ENCODE measurements around the gene HNRNPD. TPM values are rescaled to one million over a fixed set of nuclear protein-coding genes. Genes with fewer than 3 reads are reported as not detected.
A peak's percentile ranks its signal among the peaks of the same experiment; 100 is the strongest.

Gene HNRNPD
- total RNA-seq, 1 experiment from 2014 or later: 580 TPM

- TF ChIP-seq NR3C1 (CRISPR knock-in tag; conservative IDR thresholded peaks at IDR 0.05; ENCODE audit: low read depth) (no peak), CREB1 (CRISPR knock-in tag; IDR thresholded peaks at IDR 0.05) (no peak), ZNF671 (CRISPR knock-in tag; IDR thresholded peaks at IDR 0.05) (no peak), ZNF416 (CRISPR knock-in tag; IDR thresholded peaks at IDR 0.05) (no peak), E2F1 (CRISPR knock-in tag; IDR thresholded peaks at IDR 0.05) (no peak), ATF6 (CRISPR knock-in tag; IDR thresholded peaks at IDR 0.05) (no peak), SMAD4 (CRISPR knock-in tag; IDR thresholded peaks at IDR 0.05) (no peak), MLX (CRISPR knock-in tag; IDR thresholded peaks at IDR 0.05) (no peak)
- CTCF ChIA-PET: interaction anchor here (0.9 kb wide), 1 partner anchor 70 kb away, joined by 4 read pairs; no protein-coding TSS in a partner anchor
- POLR2A ChIA-PET: interaction anchor here (1.7 kb wide), 1 partner anchor 10 kb away, joined by 4 read pairs; no protein-coding TSS in a partner anchor
- no peak overlapping the region for H3K27ac Mint-ChIP-seq
- H3K4me3 Mint-ChIP-seq: no peak overlapping the region
- no peaks in the 10 kb centered on the region for H3K27me3 Mint-ChIP-seq (ENCODE audit: low read depth)
- H3K4me1 Mint-ChIP-seq: 0 out of 2 replicates have a peak, but pooled peaks cover 2% of the 10 kb centered on the region
- H3K9me3 Mint-ChIP-seq: no peaks in the 10 kb centered on the region
- peaks cover 82% of the 10 kb centered on the region for H3K36me3 Mint-ChIP-seq
- no peak for DNase-seq (ENCODE audit: low spot score)
- no peak for ATAC-seq
Measured at GRCh38 chr4:82354788-82355187, 19.0 kb downstream of the HNRNPD start.

GRCh38 chr4:82352825-82353366 is 20.9 kb downstream of the HNRNPD start:
- Mint-ChIP-seq H3K9me3 (no peaks in the 10 kb centered on the region), H3K4me1 (no peaks in the 10 kb centered on the region), H3K27ac (peak overlapping the region; percentile 65), H3K27me3 (ENCODE audit: low read depth) (no peaks in the 10 kb centered on the region), H3K36me3 (peaks cover 75% of the 10 kb centered on the region), H3K4me3 (no peak overlapping the region)
- DNase-seq (ENCODE audit: low spot score): no peak
- no peak for TF ChIP-seq E2F4 (CRISPR knock-in tag; IDR thresholded peaks at IDR 0.05; ENCODE audit: borderline replicate concordance, low read depth)
- TF ChIP-seq ZNF671 (CRISPR knock-in tag; IDR thresholded peaks at IDR 0.05): no peak
- TF ChIP-seq ZBTB21 (CRISPR knock-in tag; IDR thresholded peaks at IDR 0.05; ENCODE audit: borderline replicate concordance): no peak
- no peak for TF ChIP-seq ARID4B (CRISPR knock-in tag; IDR thresholded peaks at IDR 0.05; ENCODE audit: borderline replicate concordance)
- no peak for TF ChIP-seq GABPB1 (CRISPR knock-in tag; IDR thresholded peaks at IDR 0.05)
- no peak for TF ChIP-seq ZNF416 (CRISPR knock-in tag; IDR thresholded peaks at IDR 0.05)
- no peak for TF ChIP-seq MYBL2 (CRISPR knock-in tag; IDR thresholded peaks at IDR 0.05)
- no peak for TF ChIP-seq SMAD3 (CRISPR knock-in tag; IDR thresholded peaks at IDR 0.05; ENCODE audit: borderline replicate concordance)
- no peak for TF ChIP-seq RELA (CRISPR knock-in tag; IDR thresholded peaks at IDR 0.05; ENCODE audit: borderline replicate concordance)
- TF ChIP-seq ZNF263 (CRISPR knock-in tag; IDR thresholded peaks at IDR 0.05; ENCODE audit: low read depth): no peak
- no peak for TF ChIP-seq ZNF281 (CRISPR knock-in tag; IDR thresholded peaks at IDR 0.05)
- ChIA-PET POLR2A (no interaction called here), CTCF (no interaction called here)
- no peak for ATAC-seq

Measured in WTC11 (cell line).